Stomach (tissue), 4 donors: ENCODE results near the gene PTX4.

Experiments used
- EP300 ChIP-seq: sonication (generic); formaldehyde crosslinking; IDR thresholded peaks from one replicate; pipeline ENCODE4 v1.6.1; 2017; ENCODE audit warnings: antibody characterized with exemption
- TF ChIP-seq, protein P1 (sequence below), 7 experiments: fragments of 450-650 bp in 4 of 7; fragments of 200-600 bp in 3 of 7; sonication (generic) in 3 of 7; IDR thresholded peaks; one replicate each; pipeline ENCODE4 v1.5.1; 2016 to 2019; ENCODE audit warnings: antibody characterized with exemption in 7 of 7, control low read depth in 2 of 7, mild to moderate bottlenecking in 1 of 7

DNA sequence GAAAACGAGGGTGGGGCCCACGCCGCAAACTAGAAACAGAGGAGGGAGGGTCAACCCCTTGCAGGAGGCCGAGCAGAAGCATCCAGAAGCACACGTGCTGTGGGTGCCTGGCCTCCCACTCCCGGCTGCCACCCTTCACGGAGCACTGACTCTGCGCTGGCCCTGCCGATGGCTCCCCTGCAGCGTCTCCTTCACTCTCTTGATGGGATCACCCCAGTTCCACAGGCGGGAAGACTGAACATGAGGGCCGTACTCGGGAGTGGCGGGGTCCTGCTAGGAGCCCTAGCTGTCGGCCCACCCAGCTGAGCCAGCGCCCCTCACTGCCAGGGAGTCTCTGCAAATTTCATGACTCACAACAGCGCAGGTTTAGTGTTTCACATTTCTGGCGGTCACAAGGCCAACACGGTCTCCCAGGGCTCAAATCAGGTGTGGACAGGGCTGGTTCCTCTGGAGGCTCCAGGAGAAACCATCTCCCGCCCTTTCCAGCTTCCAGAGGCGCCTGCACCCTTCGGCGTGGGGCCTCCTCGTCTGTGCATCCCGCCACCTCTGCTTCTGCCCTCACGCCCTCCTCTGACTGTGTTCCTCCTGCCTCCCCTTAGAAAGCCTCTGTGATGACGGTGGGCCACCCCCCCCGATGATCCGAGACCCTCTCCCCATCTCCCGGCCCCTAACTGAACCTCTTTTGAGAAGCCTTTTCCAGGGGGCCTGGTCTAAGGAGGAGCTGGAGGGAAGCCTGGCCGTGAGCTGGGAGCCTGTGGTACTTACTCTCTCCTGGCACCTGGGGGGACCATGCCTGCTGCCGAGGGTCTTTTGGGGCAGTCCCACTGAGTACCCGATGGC is 2.0 kb downstream of the PTX4 start:
- TF ChIP-seq, protein P1, sequence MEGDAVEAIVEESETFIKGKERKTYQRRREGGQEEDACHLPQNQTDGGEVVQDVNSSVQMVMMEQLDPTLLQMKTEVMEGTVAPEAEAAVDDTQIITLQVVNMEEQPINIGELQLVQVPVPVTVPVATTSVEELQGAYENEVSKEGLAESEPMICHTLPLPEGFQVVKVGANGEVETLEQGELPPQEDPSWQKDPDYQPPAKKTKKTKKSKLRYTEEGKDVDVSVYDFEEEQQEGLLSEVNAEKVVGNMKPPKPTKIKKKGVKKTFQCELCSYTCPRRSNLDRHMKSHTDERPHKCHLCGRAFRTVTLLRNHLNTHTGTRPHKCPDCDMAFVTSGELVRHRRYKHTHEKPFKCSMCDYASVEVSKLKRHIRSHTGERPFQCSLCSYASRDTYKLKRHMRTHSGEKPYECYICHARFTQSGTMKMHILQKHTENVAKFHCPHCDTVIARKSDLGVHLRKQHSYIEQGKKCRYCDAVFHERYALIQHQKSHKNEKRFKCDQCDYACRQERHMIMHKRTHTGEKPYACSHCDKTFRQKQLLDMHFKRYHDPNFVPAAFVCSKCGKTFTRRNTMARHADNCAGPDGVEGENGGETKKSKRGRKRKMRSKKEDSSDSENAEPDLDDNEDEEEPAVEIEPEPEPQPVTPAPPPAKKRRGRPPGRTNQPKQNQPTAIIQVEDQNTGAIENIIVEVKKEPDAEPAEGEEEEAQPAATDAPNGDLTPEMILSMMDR (IDR thresholded peaks at IDR 0.05): no peak
- TF ChIP-seq EP300: no peak
